ENCODE measurements around the gene FAM20B.
"Not testable (repeated sequence)": the region's sequence is repeated elsewhere in the genome, so short reads cannot be mapped to it uniquely, and the experiment has no call there.

FAM20B gene

DNA sequence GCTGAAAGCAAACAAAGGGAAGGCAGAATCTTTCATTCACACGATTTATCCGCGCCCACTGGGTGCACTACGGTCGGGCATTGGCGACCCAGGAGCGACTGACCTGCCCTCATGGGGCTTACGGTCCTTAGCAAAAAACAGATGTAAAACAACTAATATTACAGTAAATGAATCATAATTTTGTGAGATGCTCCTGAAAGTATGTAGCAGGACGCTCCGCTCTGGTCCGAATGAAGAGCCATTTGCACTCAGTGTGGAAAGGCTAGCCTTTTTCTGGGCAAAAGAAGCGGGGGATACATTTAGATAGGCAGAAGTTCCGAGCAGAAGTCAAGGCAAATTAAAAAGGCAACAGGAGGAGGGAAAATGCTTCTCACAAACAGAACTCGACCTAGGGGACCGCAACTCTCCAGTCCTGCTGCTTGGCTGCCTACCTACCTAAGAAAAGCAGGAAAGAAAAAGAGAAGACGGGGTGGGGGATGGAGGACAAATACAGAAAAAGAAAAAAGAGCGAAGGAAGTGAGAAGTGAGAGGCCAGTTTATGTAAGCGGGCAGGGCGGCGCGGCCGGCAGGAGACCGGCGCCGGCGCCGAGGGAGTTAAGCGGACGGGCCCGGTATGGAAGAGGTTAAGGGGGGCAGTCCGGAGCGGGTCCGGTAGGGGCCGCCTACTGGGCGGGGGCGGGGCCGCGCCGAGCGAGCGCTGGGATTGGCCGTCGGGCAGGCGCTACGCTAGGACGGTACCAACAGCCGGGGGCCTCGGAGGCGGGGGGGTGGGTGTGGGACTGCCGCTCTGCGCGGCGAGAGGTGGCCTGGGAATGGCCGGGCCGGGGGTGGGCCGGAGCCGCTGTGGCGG lies at the start of gene FAM20B:
Gene FAM20B (plus strand): TSS at position 770 of the 850 bp plus-strand sequence. CDS start 17,954 bp downstream, outside the sequence.
- H3K4me3 ChIP-seq (replicated peaks in 1 of 2; ENCODE audit: low read depth in 2 of 2, low read length in 2 of 2), result peak within 1 kb of the TSS; percentile 78 to 80
- DNase-seq (ENCODE audit: low read depth in 2 of 2), result peak; percentile 91 to 97
- TF ChIP-seq CTCF (IDR thresholded peaks at IDR 0.05; ENCODE audit: low read depth, low read length), result no peak

- no peak for TF ChIP-seq CTCF (IDR thresholded peaks at IDR 0.05; ENCODE audit: low read depth, low read length)
- no peak for DNase-seq (ENCODE audit: low read depth in 2 of 2)
- no peak overlapping the region for H3K4me3 ChIP-seq (replicated peaks in 1 of 2; ENCODE audit: low read depth in 2 of 2, low read length in 2 of 2)
Measured at GRCh38 chr1:178976541-178976940, 49.2 kb upstream of the FAM20B start.

GRCh38 chr1:178986204-178986603 lies 39.5 kb upstream of the FAM20B start:
- H3K4me3 ChIP-seq (replicated peaks in 1 of 2; ENCODE audit: low read depth in 2 of 2, low read length in 2 of 2), result no peak overlapping the region
- DNase-seq (ENCODE audit: low read depth in 2 of 2), result no peak
- no peak for TF ChIP-seq CTCF (IDR thresholded peaks at IDR 0.05; ENCODE audit: low read depth, low read length)

- not testable (repeated sequence) for DNase-seq (ENCODE audit: low read depth in 2 of 2); H3K4me3 ChIP-seq (replicated peaks in 1 of 2; ENCODE audit: low read depth in 2 of 2, low read length in 2 of 2)
Measured at GRCh38 chr1:178988198-178988597, 37.5 kb upstream of the FAM20B start.

- no peak for TF ChIP-seq CTCF (IDR thresholded peaks at IDR 0.05; ENCODE audit: low read depth, low read length)
- H3K4me3 ChIP-seq (replicated peaks in 1 of 2; ENCODE audit: low read depth in 2 of 2, low read length in 2 of 2), result no peak overlapping the region
Measured at GRCh38 chr1:178993559-178993958, 32.1 kb upstream of the FAM20B start.

DNA sequence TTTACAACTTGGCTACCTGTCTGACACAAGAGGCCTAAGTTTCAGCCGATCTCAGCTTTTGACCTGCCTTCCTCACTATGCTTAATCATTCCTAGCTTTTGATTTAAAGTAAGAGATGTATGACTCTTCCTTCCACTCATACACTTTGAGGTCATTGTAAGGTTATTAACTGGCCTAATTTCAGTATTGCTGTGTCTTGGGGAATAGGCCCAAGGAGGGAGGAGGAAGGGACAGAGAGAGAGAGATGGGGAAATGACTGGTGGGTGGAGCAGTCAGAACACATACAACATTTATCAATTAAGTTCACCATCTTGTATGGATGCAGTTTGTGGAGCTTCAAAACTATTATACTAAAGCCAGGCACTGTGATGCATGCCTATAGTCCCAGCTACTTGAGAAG lies 28.3 kb upstream of the FAM20B start:
- no peak overlapping the region for H3K4me3 ChIP-seq (replicated peaks in 1 of 2; ENCODE audit: low read depth in 2 of 2, low read length in 2 of 2)
- DNase-seq (ENCODE audit: low read depth in 2 of 2), result no peak
- TF ChIP-seq CTCF (IDR thresholded peaks at IDR 0.05; ENCODE audit: low read depth, low read length), result no peak

More at GRCh38 chr1:178993559-178993958, 32.1 kb upstream of the FAM20B start:
- DNase-seq (ENCODE audit: low read depth in 2 of 2), result no peak

GRCh38 chr1:178998295-178998694 lies 27.4 kb upstream of the FAM20B start:
- no peak for TF ChIP-seq CTCF (IDR thresholded peaks at IDR 0.05; ENCODE audit: low read depth, low read length)
- no peak overlapping the region for H3K4me3 ChIP-seq (replicated peaks in 1 of 2; ENCODE audit: low read depth in 2 of 2, low read length in 2 of 2)
- DNase-seq (ENCODE audit: low read depth in 2 of 2), result no peak
